ENCODE data around the gene GGT5. TPM values are rescaled to one million over a fixed set of nuclear protein-coding genes. Genes with fewer than 3 reads are reported as not detected.
"Not testable (repeated sequence)": the region's sequence is repeated elsewhere in the genome, so short reads cannot be mapped to it uniquely, and the experiment has no call there.

GGT5 gene
- total and polyA plus RNA-seq, 9 donors, result 4.6 to 34.0 (median 21.4) TPM

DNA sequence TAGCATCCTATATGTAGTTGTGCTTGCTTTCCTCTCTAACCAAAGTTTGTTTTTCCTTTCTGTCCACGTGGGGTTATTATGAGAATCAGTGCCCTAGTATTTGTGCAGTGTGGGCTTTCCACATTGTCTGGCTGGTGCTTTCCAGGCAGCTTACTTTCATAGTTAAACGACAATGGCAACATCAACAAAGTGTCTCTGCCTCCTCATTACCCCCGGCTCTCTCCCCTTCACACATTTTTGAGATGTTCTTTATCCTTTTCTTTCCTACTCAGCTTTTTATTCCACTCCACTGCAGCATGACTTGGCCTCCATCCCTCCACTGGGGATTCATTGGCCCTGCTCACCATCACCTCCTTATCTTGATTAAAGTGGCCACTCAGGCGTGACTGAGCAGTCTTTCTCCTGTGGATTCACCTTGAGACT is 44.9 kb upstream of the GGT5 start:
- 3 to 17% (median 5%) methylated on average over 4 of the region's 4 CpGs for WGBS, 3 donors
- H3K4me1 ChIP-seq (ENCODE audit: insufficient read depth), result peaks cover 13% of the 10 kb centered on the region
- no peak for DNase-seq
- H3K4me3 ChIP-seq, result no peak overlapping the region
- H3K36me3 ChIP-seq, result no peaks in the 10 kb centered on the region
- TF ChIP-seq EP300 (IDR thresholded peaks at IDR 0.05), result no peak
- TF ChIP-seq, protein P1, sequence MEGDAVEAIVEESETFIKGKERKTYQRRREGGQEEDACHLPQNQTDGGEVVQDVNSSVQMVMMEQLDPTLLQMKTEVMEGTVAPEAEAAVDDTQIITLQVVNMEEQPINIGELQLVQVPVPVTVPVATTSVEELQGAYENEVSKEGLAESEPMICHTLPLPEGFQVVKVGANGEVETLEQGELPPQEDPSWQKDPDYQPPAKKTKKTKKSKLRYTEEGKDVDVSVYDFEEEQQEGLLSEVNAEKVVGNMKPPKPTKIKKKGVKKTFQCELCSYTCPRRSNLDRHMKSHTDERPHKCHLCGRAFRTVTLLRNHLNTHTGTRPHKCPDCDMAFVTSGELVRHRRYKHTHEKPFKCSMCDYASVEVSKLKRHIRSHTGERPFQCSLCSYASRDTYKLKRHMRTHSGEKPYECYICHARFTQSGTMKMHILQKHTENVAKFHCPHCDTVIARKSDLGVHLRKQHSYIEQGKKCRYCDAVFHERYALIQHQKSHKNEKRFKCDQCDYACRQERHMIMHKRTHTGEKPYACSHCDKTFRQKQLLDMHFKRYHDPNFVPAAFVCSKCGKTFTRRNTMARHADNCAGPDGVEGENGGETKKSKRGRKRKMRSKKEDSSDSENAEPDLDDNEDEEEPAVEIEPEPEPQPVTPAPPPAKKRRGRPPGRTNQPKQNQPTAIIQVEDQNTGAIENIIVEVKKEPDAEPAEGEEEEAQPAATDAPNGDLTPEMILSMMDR (IDR thresholded peaks at IDR 0.05), result no peak
- TF ChIP-seq POLR2A (IDR thresholded peaks at IDR 0.05), result no peak
- intact Hi-C loops (cut with DNase I), result no loop called here
- no peaks in the 10 kb centered on the region for H3K27me3 ChIP-seq
- H3K9me3 ChIP-seq, result no peaks in the 10 kb centered on the region
- peak overlapping the region in 1 of 2 donors; percentile 10 for H3K27ac ChIP-seq

DNA sequence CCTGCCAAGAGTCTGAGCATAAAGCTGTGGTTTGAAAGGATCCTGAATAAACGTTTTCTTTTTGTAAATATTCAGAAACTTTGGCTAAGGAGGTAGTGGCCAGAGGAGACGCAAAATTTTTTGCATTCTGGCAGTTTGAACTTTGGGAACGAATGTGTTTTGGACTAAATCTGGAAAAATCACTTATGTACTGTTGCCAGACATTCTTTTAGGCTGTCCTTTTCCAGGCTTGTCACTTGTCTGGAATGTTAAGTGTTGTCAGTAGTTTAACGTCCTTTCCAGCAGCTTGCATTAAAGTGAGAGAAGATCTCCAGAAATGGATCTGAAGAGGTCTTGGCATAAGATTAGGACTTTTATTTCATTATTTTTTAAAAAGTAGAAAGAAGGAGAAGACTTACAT is 44.2 kb upstream of the GGT5 start:
- Histone ChIP-seq H3K9me3 (no peaks in the 10 kb centered on the region), H3K27ac (peak overlapping the region in 1 of 2 donors; percentile 44), H3K4me1 (ENCODE audit: insufficient read depth) (peaks cover 13% of the 10 kb centered on the region), H3K36me3 (no peaks in the 10 kb centered on the region), H3K27me3 (no peaks in the 10 kb centered on the region), H3K4me3 (no peak overlapping the region)
- TF ChIP-seq, protein P1 (IDR thresholded peaks at IDR 0.05), result no peak
- no peak for TF ChIP-seq EP300 (IDR thresholded peaks at IDR 0.05)
- no peak for TF ChIP-seq POLR2A (IDR thresholded peaks at IDR 0.05)
- no peak for DNase-seq
- intact Hi-C loops (cut with DNase I), result no loop called here
- 2 to 3% (median 3%) methylated on average over 4 of the region's 4 CpGs for WGBS, 3 donors

DNA sequence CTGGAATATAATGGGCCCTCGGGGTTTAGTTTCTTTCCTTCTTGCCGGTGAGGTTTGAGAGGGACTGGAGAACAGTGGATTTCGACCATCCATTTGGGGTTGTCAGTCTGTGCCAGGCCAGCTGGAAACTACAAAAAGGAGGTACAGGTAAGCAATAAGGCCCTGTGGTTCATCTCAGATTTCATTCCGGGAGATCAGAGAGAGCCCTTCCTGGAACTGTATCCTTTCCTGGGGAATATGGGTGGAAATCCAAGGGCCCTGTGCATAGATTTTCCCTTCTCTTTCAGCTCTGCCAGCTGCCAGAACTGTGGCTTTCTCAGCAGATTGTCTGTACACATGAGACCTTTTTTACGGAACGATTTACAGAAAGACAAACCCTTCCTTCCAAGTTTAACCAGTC is 42.9 kb upstream of the GGT5 start:
- H3K9me3 ChIP-seq; intact Hi-C loops (cut with DNase I); DNase-seq; H3K27ac ChIP-seq; H3K36me3 ChIP-seq; H3K4me3 ChIP-seq; H3K27me3 ChIP-seq: not testable (repeated sequence)
- WGBS, 3 donors, result 69 to 72% (median 71%) methylated on average over 5 to 6 of the region's 6 CpGs
- peaks cover 13% of the 10 kb centered on the region for H3K4me1 ChIP-seq (ENCODE audit: insufficient read depth)

DNA sequence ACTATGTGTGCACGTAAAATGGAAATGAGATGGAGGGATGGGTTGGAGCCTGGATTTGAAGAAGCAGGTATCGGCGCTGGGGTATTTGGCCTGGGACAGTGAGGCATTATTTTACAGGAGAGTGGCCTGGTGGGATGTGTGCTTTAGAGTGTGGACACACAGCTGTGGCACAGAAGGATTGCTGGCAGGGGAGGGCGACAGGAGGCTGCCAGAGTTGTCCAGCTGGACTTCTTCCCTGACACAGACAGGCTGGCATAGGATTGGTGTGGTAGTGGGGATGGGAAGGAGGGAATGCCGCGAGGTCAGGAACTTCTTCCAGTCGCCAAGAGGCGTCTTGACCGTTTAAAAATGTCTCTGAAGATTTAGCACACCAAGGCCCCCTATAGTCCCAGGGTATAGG is 42.3 kb upstream of the GGT5 start:
- H3K9me3 ChIP-seq; intact Hi-C loops (cut with DNase I); H3K4me3 ChIP-seq; H3K27me3 ChIP-seq; DNase-seq; H3K36me3 ChIP-seq; H3K27ac ChIP-seq: not testable (repeated sequence)
- H3K4me1 ChIP-seq (ENCODE audit: insufficient read depth), result peaks cover 13% of the 10 kb centered on the region
- WGBS, 3 donors, result 74 to 87% (median 79%) methylated on average over 3 to 8 of the region's 9 CpGs

- Histone ChIP-seq H3K9me3 (no peaks in the 10 kb centered on the region), H3K27me3 (no peaks in the 10 kb centered on the region), H3K4me3 (no peak overlapping the region), H3K36me3 (no peaks in the 10 kb centered on the region), H3K4me1 (ENCODE audit: insufficient read depth) (peaks cover 14% of the 10 kb centered on the region), H3K27ac (no peak overlapping the region)
- intact Hi-C loops (cut with DNase I), result no loop called here
- no peak for DNase-seq
- TF ChIP-seq POLR2A (IDR thresholded peaks at IDR 0.05) (no peak), EP300 (IDR thresholded peaks at IDR 0.05) (no peak)
- TF ChIP-seq, protein P1 (IDR thresholded peaks at IDR 0.05), result no peak
- 54 to 68% (median 55%) methylated on average over 4 of the region's 4 CpGs for WGBS, 3 donors
Observed at GRCh38 chr22:24285245-24285644, 40.4 kb upstream of the GGT5 start.
